GM21786 (cell line): Measurements from ENCODE around the gene PLEKHM3.

ENCODE experiments used
- ATAC-seq: cut with Tn5 transposase; IDR thresholded peaks from one replicate; pipeline ENCODE4 v1.9.1; 2021; ENCODE audit not compliant: unreplicated experiment

Gene PLEKHM3

GRCh38 chr2:208025037-208025813, at the start of gene PLEKHM3:
Gene PLEKHM3, minus strand, starts transcription at chr2:208025527. Its CDS starts 23,888 bp downstream, at chr2:208001639.
- ATAC-seq: peak; percentile 96

- no peak for ATAC-seq
These were observed 49.5 kb upstream of the PLEKHM3 start for GRCh38 chr2:208074610-208075356.

GRCh38 chr2:208072250-208072892, 47.0 kb upstream of the PLEKHM3 start:
- ATAC-seq: peak; percentile 95

DNA sequence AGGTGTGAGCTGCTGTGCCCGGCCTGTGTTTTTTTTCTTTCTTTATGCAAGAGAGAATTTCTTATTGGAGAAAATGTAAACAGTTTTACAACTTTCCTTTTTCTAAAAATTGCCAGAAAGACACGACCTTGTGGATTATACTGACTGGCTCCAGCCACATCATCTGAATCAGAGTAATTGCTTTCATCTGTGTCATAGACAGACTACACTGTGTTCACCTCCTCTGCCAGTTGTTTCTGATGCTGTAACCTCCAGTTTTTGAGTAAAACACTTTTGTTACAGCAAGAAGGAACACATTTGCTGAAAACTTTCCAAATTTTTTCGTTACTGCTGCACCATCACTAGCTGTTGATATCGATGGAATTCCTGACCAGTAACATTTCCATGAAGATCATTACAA, 43.9 kb upstream of the PLEKHM3 start:
- no peak for ATAC-seq

GRCh38 chr2:208066016-208066415, 40.7 kb upstream of the PLEKHM3 start:
- no peak for ATAC-seq

- no peak for ATAC-seq
These were observed 40.1 kb upstream of the PLEKHM3 start for GRCh38 chr2:208065476-208065875.

- ATAC-seq: peak; percentile 100
These were observed 39.1 kb upstream of the PLEKHM3 start for GRCh38 chr2:208064220-208064961.

DNA sequence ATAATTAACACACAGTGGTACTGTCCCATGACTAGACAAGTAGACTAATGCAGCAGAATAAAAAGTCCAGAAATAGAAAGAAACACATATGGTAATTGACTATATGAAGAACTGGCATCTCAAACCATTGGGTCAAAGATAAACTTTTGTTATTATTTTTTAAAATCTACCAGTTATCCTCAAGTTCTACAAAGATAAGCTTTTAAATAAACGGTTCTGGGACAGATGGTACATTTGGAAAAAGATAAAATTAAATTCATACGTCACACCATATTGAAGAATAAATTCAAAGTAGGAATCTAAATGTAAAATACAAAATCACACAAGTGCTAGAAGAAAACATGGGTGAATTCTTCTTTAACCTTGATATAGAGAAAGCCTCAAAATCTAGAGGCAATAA, 37.6 kb upstream of the PLEKHM3 start:
- no peak for ATAC-seq

GRCh38 chr2:208062113-208062512, 36.8 kb upstream of the PLEKHM3 start:
- no peak for ATAC-seq

DNA sequence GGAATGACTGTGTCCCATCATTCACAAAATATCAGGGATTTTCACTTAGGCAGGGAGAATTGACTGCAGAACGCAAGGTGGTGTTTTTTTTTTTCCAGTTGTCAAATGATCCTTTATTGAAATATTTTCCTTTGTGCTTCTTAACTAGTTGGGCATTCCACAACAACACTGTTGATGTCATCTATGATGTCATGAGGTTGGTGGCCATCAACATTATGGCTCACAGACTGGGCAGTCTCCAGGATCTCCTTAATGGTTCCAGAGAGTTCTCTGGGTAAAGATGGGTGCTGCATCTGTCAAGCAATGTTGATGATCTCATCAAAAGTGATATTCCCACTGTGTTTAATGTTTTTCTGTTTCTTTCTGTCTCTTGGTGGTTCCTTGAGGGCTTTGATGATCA, 31.8 kb upstream of the PLEKHM3 start:
- no peak for ATAC-seq

GRCh38 chr2:208049441-208049840, 24.1 kb upstream of the PLEKHM3 start:
- no peak for ATAC-seq

GRCh38 chr2:208049006-208049405, 23.7 kb upstream of the PLEKHM3 start:
- ATAC-seq: no peak

DNA sequence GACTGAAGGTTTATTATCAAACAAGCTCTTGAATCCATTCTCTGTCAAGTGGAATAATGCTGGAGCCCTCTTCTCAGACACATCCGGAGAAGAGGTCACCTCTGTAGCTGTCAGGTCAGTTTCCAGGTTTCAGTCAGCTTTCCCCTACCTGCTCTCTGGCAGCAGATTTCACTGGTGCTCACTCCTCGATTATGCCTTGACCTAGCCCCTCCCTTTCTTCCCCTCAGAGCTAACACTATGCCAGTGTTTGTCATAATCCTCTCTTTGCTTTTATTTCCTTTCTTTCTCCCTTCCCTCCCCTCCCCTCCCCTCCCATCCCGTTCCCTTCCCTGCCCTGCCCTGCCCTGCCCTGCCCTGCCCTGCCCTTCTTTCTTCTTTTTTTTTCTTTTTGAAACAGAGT, 22.5 kb upstream of the PLEKHM3 start:
- no peak for ATAC-seq

DNA sequence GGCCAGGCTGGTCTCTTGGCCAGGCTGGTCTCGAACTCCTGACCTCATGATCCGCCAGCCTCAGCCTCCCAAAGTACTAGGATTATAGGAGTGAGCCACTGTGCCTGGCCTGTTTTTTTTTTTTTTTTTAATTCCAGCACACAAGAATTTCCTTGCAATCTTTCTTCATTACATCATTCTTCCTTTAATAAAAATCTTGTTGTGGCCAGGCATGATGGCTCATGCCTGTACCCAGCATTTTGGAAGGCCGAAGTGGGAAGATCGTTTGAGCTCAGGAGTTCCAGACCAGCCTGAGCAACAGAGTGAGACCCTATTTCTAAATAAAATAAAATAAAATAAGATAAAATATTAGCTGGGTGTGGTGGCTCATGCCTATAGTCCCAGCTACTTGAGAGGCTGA, 21.4 kb upstream of the PLEKHM3 start:
- no peak for ATAC-seq

DNA sequence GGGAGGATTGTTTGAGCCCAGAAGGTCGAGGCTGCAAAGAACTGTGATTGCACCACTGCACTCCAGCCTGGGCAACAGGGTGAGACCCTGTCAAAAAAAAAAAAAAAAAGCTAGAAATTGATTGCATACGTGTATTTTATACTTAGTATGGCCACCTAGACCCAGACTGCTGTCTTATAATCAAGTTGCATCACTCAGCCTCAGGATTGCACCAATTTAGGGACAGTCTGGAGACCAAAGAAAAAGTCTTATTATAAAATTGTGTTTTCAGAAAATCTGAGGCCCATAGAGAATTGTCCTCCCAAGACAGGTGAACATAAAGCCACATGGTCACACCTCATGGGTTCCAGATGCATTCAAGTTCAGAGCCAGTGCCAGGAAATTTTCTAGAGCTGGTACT, 17.1 kb upstream of the PLEKHM3 start:
- ATAC-seq: no peak

- ATAC-seq: no peak
These were observed 16.7 kb upstream of the PLEKHM3 start for GRCh38 chr2:208042041-208042440.

- peak; percentile 84 for ATAC-seq
These were observed 15.2 kb upstream of the PLEKHM3 start for GRCh38 chr2:208040199-208041171.

DNA sequence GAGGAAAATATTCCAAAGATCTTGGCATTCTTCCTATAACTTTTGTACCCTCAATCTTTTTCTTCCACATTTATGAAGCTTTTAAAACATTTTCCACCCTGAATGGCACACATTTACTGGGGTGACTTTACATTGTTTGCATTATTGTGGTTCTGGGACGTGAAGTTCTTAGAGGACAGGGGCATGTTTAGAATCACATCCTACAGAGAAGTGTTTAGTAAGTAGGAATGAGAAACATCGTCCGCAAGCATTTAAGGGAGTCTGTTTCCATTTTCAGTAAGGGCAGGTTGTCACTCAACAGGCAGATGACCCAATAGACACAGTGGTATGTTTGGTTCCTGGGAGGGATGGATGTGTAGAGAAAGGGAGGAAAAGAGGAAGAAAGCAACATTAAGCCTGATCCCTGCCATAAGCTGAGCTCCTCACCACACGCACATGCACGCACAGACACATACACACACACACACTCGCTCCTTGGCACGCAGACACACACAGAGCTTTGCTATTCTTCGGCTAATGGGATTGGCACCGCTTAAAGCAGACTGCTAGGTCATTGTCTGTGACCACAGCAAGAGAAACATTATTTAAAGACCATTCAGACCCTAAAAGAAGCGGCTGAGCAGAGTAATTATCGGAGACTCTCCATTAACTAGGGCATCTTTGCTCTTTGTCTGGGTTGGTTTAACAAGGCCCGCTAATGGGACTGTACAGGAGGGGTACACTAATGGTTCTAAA, 14.2 kb upstream of the PLEKHM3 start:
- no peak for ATAC-seq
